Measurements from ENCODE around the gene MICAL2.
A peak's percentile ranks its signal among the peaks of the same experiment; 100 is the strongest.

The MICAL2 gene

DNA sequence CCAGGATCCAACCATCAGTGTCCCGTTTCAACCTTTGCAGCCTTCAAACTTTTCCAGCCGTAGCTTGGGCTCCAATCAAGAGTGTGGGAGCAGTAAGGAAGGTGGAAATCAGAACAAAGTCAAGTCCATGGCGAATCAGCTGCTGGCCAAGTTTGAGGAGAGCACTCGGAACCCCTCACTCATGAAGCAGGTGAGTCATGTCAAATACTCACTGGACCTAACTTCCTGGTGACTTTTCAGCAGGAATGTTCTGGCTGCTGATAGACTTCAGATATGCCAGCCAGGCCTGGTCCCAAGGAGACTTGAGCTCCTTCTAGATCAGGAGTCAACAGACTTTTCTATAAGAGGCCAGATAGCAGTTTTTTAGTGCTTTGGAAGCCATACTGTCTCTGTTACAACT lies 129.0 kb downstream of the MICAL2 start:
- no peak for DNase-seq
- Mint-ChIP-seq H3K4me1 (ENCODE audit: low read depth in 2 of 2) (peaks cover 26 to 32% of the 10 kb centered on the region in 2 donors), H3K9me3 (no peaks in the 10 kb centered on the region), H3K27me3 (no peaks in the 10 kb centered on the region), H3K36me3 (ENCODE audit: insufficient read depth) (peaks cover 36% of the 10 kb centered on the region), H3K27ac (no peak overlapping the region), H3K4me3 (no peak overlapping the region)
- ATAC-seq (replicated peaks), result no peak

DNA sequence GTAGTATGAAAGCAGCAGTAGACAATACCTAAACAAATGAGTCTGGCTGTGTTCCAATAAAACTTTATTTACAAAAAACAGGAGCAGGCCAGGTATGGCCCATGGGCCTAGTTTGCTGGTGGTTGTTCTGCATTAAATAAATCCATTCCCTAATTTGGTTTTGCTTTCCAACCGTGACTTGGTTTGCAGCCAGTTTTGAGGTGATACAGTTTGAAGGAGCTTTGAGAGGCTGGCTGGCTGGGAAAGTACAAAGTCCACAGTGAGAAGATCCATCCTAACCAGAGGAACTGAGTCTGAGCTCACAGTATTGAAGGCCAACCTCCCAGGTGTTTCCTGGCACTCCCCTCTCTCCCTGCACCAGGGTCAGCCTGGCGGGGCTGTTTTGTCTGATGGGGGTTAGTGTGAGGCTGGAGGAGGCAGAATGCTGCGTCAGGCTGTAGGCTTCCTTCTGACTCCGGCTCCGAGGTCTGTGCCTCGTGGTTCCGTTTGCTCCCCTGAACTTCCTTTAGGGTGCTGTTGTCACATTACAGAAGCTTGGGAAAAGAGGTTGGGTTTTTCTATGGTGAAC lies 129.5 kb downstream of the MICAL2 start:
- peaks cover 22 to 27% of the 10 kb centered on the region in 2 donors for H3K4me1 Mint-ChIP-seq (ENCODE audit: low read depth in 2 of 2)
- ATAC-seq (replicated peaks), result no peak
- no peaks in the 10 kb centered on the region for H3K27me3 Mint-ChIP-seq
- DNase-seq, result no peak
- no peak overlapping the region for H3K4me3 Mint-ChIP-seq
- H3K27ac Mint-ChIP-seq, result no peak overlapping the region
- H3K9me3 Mint-ChIP-seq, result no peaks in the 10 kb centered on the region
- peaks cover 36% of the 10 kb centered on the region for H3K36me3 Mint-ChIP-seq (ENCODE audit: insufficient read depth)

DNA sequence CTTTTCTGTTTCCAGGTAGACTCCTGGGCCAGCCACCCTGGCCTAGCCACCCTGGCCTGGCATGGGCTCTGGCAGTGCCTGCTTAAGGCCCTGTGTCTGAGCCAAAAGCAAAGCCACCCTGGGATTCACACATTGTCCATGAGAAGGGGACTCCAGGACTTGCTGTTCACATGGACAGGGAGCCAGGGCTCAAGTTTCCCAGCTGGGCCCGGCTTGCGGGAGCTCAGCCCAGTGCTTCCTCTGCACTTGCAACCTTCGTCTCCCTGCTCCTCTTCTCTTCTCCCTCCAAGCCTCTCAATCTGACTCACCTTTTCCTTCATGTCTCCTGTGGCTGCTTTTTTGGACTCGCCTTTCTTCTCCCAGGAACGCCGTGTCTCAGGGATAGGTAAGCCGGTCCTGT lies 130.3 kb downstream of the MICAL2 start:
- ATAC-seq (replicated peaks), result no peak
- Mint-ChIP-seq H3K9me3 (no peaks in the 10 kb centered on the region), H3K27ac (peak overlapping the region; percentile 25 to 66), H3K27me3 (no peaks in the 10 kb centered on the region), H3K36me3 (ENCODE audit: insufficient read depth) (peaks cover 36% of the 10 kb centered on the region), H3K4me3 (no peak overlapping the region), H3K4me1 (ENCODE audit: low read depth in 2 of 2) (peaks cover 17 to 19% of the 10 kb centered on the region in 2 donors)
- no peak for DNase-seq

DNA sequence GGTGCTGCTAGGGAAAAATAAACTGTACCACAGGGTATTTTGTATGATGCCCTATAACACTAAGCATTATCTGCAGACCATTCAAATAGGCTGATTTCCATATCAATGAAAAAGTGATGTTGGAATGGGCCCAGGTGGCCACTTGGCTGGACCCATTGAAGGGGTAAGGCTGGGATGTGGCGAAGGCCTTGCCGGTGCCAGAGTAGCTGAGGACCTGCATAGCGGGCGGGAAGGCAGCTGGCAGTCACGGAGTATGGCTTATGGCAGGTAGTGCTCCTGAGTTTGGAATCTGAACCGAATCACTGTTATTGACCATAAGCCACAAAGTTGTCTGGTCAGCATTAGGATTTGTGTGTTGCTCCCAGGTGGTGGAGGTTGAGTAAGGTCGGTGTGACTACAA lies 131.0 kb downstream of the MICAL2 start:
- H3K27ac Mint-ChIP-seq, result peak overlapping the region; percentile 25 to 93
- H3K4me3 Mint-ChIP-seq, result no peak overlapping the region
- H3K36me3 Mint-ChIP-seq (ENCODE audit: insufficient read depth), result peaks cover 40% of the 10 kb centered on the region
- ATAC-seq (replicated peaks) (no peak), DNase-seq (no peak)
- H3K27me3 Mint-ChIP-seq, result no peaks in the 10 kb centered on the region
- H3K9me3 Mint-ChIP-seq, result no peaks in the 10 kb centered on the region
- peaks cover 9 to 12% of the 10 kb centered on the region in 2 donors for H3K4me1 Mint-ChIP-seq (ENCODE audit: low read depth in 2 of 2)

DNA sequence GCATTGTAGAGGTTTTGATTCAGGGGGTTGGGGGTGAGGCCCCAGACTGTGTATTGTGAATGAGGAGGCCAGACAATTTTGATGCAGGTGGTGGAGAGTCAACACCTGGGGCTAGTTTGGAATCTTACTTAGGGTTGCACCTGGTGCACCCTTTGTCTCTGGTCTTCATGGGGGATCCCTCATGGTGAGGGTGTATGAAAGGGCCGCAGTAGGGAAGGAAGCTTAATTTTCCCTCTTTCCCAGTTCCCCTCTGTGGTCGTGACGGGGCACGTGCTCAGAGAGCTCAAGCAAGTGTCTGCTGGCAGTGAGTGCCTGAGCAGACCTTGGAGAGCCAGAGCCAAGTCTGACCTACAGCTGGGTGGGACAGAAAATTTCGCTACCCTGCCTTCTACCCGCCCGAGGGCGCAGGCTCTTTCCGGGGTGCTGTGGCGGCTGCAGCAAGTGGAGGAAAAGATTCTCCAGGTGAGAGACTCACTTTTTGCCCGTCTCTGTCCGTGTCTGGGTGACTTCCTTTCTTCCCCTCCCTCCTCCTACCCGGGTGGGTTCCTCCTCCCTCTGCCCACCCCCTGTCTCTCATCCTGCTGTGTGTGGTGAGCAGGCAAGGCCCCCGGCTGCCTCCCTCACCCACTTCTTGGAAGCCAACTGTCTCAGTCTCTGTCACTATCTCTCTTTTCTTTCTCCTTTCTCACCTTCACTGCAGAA lies 131.7 kb downstream of the MICAL2 start:
- H3K27me3 Mint-ChIP-seq, result no peaks in the 10 kb centered on the region
- H3K4me3 Mint-ChIP-seq, result peak overlapping the region in 1 of 2 donors; percentile 52
- no peaks in the 10 kb centered on the region for H3K9me3 Mint-ChIP-seq
- H3K36me3 Mint-ChIP-seq (ENCODE audit: insufficient read depth), result peaks cover 44% of the 10 kb centered on the region
- peak overlapping the region; percentile 59 to 93 for H3K27ac Mint-ChIP-seq
- ATAC-seq (replicated peaks) (peak; percentile 82), DNase-seq (no peak)
- peaks cover 5% of the 10 kb centered on the region in 2 donors for H3K4me1 Mint-ChIP-seq (ENCODE audit: low read depth in 2 of 2)

DNA sequence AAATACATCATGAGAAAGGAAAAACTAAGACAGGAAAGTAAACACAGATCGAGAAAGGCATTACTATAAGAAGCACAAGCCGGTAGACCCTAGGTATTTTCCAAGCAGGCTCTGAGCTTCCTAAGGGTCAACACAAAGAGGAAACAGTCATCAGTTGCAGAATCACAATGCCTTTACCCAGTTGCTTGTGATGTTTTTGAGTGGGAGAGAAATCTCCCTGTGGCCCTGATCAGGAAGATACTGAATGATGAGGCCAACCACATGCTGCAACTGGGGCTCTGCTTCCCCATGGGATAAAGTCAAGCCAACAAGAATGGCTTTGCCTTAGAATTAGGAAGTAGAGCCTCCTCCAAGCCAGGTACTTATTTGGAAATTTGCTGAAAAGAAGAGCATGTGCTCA lies 132.6 kb downstream of the MICAL2 start:
- ATAC-seq (replicated peaks), result no peak
- H3K27me3 Mint-ChIP-seq, result no peaks in the 10 kb centered on the region
- H3K4me1 Mint-ChIP-seq (ENCODE audit: low read depth in 2 of 2), result peaks cover 5% of the 10 kb centered on the region in 2 donors
- no peaks in the 10 kb centered on the region for H3K9me3 Mint-ChIP-seq
- H3K4me3 Mint-ChIP-seq, result peak overlapping the region in 1 of 2 donors; percentile 52
- no peak for DNase-seq
- H3K36me3 Mint-ChIP-seq (ENCODE audit: insufficient read depth), result peaks cover 49% of the 10 kb centered on the region
- peak overlapping the region; percentile 59 to 93 for H3K27ac Mint-ChIP-seq

DNA sequence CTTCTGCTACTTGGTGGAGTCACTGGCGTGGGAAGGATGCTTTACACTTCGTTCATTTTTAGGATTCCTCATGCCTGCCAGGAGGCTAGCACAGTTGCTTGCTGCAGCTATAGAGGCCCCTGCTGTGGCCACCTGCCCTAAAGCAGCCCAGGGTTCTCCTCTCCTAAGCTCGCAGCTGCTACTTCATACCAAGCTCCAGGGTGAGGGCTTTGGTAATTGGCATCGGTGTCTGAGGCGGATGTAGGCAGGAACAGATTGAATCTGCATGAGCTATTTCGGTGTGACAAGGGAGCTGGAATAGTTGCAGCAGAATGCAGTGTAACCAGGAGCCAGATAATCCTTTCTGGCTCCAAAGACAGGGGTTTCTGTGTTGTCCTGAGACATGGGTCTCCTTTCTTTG lies 133.1 kb downstream of the MICAL2 start:
- no peaks in the 10 kb centered on the region for H3K9me3 Mint-ChIP-seq
- H3K27me3 Mint-ChIP-seq, result no peaks in the 10 kb centered on the region
- no peak for ATAC-seq (replicated peaks)
- peaks cover 5% of the 10 kb centered on the region in 2 donors for H3K4me1 Mint-ChIP-seq (ENCODE audit: low read depth in 2 of 2)
- H3K4me3 Mint-ChIP-seq, result no peak overlapping the region
- peak overlapping the region in 1 of 2 donors; percentile 73 for H3K27ac Mint-ChIP-seq
- peaks cover 46% of the 10 kb centered on the region for H3K36me3 Mint-ChIP-seq (ENCODE audit: insufficient read depth)
- DNase-seq, result no peak

DNA sequence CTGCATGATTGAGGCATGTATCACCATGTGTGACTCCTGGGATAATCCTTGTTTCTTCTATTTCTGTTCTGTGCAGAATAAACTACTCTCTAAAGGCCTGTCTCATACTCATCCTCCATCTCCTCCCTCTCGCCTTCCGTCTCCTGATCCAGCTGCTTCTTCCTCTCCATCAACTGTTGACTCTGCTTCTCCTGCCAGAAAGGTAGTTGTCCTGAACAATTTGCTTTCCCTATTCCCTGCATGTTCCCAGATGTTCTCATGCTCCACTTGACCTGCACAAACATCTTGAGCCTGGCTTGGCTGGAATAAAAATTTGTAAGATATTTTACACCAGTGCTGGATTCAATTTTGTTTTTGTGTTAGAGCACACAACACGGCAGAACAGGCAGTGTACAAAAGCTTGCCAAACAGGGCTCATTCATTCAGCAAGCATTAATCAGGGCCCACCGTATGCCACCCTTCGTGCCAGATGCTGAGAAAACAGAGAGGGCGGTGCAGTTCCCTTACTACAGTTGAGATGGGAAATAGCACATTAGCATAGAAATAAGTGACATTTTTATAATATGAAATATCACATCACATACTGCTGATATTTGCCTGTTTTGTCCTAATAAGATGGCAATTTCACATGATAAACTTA lies 133.6 kb downstream of the MICAL2 start:
- Mint-ChIP-seq H3K36me3 (ENCODE audit: insufficient read depth) (peaks cover 41% of the 10 kb centered on the region), H3K9me3 (no peaks in the 10 kb centered on the region), H3K27ac (peak overlapping the region in 1 of 2 donors; percentile 73), H3K4me1 (ENCODE audit: low read depth in 2 of 2) (peaks cover 5% of the 10 kb centered on the region in 2 donors), H3K27me3 (no peaks in the 10 kb centered on the region), H3K4me3 (no peak overlapping the region)
- ATAC-seq (replicated peaks) (no peak), DNase-seq (no peak)

DNA sequence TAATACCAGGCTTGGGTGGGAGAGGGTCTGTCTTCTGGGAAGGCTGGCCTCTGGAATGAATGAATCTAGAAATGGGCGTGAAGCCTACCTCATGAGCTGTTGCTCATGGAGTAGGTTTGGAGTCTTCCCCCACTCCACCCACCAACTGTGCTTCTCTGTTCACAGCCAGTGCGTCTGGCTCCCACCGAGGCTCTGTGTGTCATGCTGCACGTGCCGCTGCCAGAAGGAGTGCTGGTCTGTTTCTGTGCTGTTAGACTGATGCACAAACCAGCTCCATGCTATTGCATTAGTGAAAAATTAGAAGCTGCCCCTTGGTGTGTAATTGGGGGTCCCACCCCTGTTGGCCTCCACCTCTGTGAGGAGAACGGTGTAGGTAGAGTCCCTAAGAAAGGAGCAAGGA lies 134.7 kb downstream of the MICAL2 start:
- Mint-ChIP-seq H3K4me3 (no peak overlapping the region), H3K9me3 (no peaks in the 10 kb centered on the region), H3K36me3 (ENCODE audit: insufficient read depth) (peaks cover 47% of the 10 kb centered on the region), H3K27ac (no peak overlapping the region), H3K4me1 (ENCODE audit: low read depth in 2 of 2) (peaks cover 5 to 7% of the 10 kb centered on the region in 2 donors), H3K27me3 (no peaks in the 10 kb centered on the region)
- DNase-seq (no peak), ATAC-seq (replicated peaks) (no peak)

DNA sequence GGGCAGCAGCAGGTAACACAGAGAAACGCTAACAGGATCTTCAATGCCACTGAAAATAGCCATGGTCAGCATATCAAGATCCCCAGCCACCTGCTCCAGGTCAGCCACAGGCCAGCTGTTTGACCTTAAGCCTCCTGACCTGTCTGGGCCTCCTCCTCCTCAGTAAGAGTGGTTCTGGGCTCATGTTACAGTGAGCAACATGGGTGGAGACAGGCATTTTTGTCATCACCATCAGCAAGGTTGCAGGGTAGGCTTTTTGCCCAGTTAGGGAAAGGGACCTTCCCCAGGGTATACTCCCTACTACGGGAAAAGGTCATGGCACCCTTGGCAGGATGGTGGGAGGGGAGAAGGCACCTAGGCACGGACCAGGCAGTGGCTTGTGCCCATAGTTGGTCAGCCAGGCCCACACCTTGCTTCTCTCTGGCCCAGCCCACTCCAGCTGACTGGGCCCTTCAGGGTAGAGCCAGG lies 135.2 kb downstream of the MICAL2 start:
- Mint-ChIP-seq H3K4me1 (ENCODE audit: low read depth in 2 of 2) (peaks cover 5 to 7% of the 10 kb centered on the region in 2 donors), H3K9me3 (no peaks in the 10 kb centered on the region), H3K36me3 (ENCODE audit: insufficient read depth) (peaks cover 45% of the 10 kb centered on the region), H3K27ac (no peak overlapping the region), H3K27me3 (no peaks in the 10 kb centered on the region), H3K4me3 (no peak overlapping the region)
- ATAC-seq (replicated peaks) (no peak), DNase-seq (no peak)

DNA sequence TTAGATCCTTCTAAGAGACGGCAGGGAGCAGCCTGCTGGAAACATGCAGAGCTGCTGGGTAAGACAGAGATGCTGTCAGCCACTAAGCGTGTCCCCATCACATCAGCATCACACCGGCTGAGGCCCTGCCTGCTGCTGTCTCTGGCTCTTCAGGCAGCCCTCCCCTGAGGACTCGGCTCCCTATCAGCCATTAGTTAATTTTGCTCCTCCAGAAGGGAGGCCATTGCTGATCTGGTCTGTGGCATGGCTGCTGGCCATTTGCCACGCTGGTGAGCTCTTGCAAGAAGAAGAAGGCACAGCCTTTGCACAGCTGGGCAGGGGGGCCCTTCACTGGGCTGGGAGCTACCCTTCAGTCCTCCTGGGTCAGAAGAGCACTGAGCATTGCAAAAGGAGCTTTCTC lies 135.8 kb downstream of the MICAL2 start:
- Mint-ChIP-seq H3K4me1 (ENCODE audit: low read depth in 2 of 2) (peaks cover 5 to 7% of the 10 kb centered on the region in 2 donors), H3K9me3 (no peaks in the 10 kb centered on the region), H3K36me3 (ENCODE audit: insufficient read depth) (peaks cover 41% of the 10 kb centered on the region), H3K4me3 (no peak overlapping the region), H3K27ac (peak overlapping the region in 1 of 2 donors; percentile 63), H3K27me3 (no peaks in the 10 kb centered on the region)
- ATAC-seq (replicated peaks), result no peak
- DNase-seq, result no peak

DNA sequence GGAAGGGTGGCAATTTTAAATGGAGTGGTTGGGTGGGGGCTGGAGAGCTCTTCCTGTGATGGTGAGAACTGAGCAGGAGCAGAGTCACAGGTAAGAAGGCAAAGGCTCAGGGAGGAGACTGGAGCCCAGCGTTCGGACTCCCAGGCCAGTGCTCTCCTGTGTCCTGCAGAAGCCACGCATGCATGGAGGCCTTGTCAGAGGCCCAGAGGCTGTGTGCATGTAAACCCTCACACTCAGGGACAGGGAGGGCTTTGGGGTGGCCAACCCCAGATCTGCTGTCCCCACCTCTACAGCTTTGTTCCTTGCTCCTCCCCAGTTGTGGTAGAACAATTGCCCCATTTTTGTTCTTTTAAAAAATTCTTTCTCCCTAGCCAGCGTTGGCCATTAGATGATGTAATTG lies 136.6 kb downstream of the MICAL2 start:
- H3K4me3 Mint-ChIP-seq, result no peak overlapping the region
- ATAC-seq (replicated peaks) (no peak), DNase-seq (no peak)
- peaks cover 5 to 7% of the 10 kb centered on the region in 2 donors for H3K4me1 Mint-ChIP-seq (ENCODE audit: low read depth in 2 of 2)
- peaks cover 36% of the 10 kb centered on the region for H3K36me3 Mint-ChIP-seq (ENCODE audit: insufficient read depth)
- H3K27me3 Mint-ChIP-seq, result no peaks in the 10 kb centered on the region
- no peaks in the 10 kb centered on the region for H3K9me3 Mint-ChIP-seq
- peak overlapping the region in 1 of 2 donors; percentile 41 for H3K27ac Mint-ChIP-seq

DNA sequence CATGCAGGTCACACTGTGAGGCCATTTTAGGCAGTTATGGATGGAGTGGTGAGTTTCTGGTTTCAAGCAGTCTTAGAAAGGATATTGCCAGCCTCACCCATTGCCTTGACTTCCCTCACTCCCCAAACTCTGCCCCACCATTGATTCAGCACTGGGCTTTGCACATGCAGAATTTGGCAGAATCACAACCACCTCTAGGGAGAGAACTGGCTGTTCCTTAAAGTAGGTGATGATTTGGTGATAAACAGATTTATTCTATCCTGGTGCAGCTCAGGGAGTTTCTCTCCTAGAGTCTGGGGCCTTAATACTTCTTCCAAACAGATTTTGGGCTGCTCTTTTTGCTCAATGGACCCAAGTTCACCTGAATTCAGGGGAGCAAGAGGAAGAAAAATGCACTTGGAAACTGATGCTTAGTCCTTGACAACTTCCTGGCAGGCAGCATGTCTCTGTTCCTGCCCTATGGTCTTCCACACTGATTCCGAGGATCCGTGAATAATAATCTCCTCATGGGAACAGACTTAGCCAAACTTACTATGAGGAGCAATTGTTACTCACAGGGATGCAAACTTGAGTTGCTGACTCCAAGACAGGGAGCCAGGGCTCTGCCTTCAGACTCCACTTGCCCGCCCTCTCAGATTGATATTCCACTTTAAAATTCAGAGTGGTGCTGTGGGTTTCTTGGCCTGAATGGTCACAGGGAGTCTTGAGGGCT lies 137.3 kb downstream of the MICAL2 start:
- Mint-ChIP-seq H3K4me1 (ENCODE audit: low read depth in 2 of 2) (peaks cover 1 to 3% of the 10 kb centered on the region in 2 donors), H3K36me3 (ENCODE audit: insufficient read depth) (peaks cover 29% of the 10 kb centered on the region), H3K27ac (peak overlapping the region in 1 of 2 donors; percentile 41), H3K9me3 (no peaks in the 10 kb centered on the region), H3K27me3 (no peaks in the 10 kb centered on the region), H3K4me3 (no peak overlapping the region)
- ATAC-seq (replicated peaks) (no peak), DNase-seq (no peak)

Data from effector memory CD8-positive, alpha-beta T cell (primary cell).